ENCODE measurements around the gene MYEF2. TPM values are rescaled to one million over a fixed set of nuclear protein-coding genes. Genes with fewer than 3 reads are reported as not detected.

Gene MYEF2
- polyA plus RNA-seq, 3 donors, result 0.37 TPM; not detected in 2

DNA sequence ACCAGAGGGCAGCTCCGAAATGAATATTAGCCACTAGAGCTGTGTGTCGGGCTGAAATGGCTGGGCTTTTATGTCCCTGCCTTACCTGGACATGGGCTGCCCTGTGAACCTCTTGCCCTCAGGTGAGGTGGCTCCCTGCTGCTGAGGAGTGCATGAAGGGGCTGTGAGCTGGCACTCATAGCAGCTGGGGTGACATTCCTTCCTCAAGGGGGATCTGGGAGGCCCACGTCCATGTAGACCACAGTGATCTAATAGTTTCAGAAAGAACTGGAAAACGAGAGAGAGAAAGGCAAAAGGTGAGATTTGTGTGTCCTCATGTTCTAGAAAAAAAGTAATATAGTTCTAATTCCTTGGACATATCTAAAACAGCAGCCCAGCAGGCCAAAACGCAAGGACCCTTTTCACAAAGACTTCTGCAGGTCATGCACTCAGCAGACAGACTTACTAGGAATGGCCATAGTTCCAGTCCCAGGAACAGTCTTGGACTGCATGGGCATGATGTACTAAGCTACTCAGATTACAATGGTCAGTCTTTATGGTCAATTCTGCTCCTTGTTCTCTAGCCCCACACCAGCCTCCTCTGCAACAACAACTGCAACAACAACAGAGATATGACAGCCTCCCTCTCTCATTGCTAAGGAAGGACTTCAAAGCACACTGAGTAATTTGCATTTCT lies 68.1 kb downstream of the MYEF2 start:
- intact Hi-C loops (cut with micrococcal nuclease), result no loop called here
- no peak overlapping the region for H3K27ac Mint-ChIP-seq
- Histone ChIP-seq H4K20me1 (ENCODE audit: insufficient read depth, low read length) (no peaks in the 10 kb centered on the region), H3K9me3 (replicated peaks in 1 of 2; ENCODE audit: control insufficient read depth in 1 of 2, insufficient read depth in 1 of 2, low read length in 2 of 2) (no peaks in the 10 kb centered on the region), H2AFZ (ENCODE audit: insufficient read depth, low read depth, low read length, poor library complexity, severe bottlenecking) (no peak overlapping the region), H3K27me3 (ENCODE audit: control insufficient read depth in 2 of 2, insufficient read depth in 2 of 2, low read length in 2 of 2) (peaks cover 0 to 5% of the 10 kb centered on the region in 2 donors), H3K4me3 (replicated peaks in 1 of 3; ENCODE audit: low read depth in 2 of 3, low read length in 3 of 3) (no peak overlapping the region), H3K9ac (ENCODE audit: insufficient read depth, low read length, poor library complexity, severe bottlenecking) (no peak overlapping the region), H3K79me2 (ENCODE audit: insufficient read depth, low read length) (no peaks in the 10 kb centered on the region), H3K36me3 (replicated peaks in 1 of 2; ENCODE audit: control insufficient read depth in 1 of 2, insufficient read depth in 2 of 2, low read length in 2 of 2) (no peaks in the 10 kb centered on the region), H3K4me1 (ENCODE audit: control insufficient read depth in 1 of 2, insufficient read depth in 2 of 2, low read length in 2 of 2) (no peaks in the 10 kb centered on the region), H3K27ac (ENCODE audit: low read depth in 1 of 2, low read length in 2 of 2) (no peak overlapping the region), H3K4me2 (replicated peaks; ENCODE audit: extremely low read depth, low read length, poor library complexity, severe bottlenecking) (no peak overlapping the region)
- WGBS (ENCODE audit: insufficient coverage), result 92% methylated on average over 5 of the region's 5 CpGs
- no peak for DNase-seq
- H3K4me1 Mint-ChIP-seq, result no peaks in the 10 kb centered on the region
- H3K9me3 Mint-ChIP-seq, result peaks cover 0 to 3% (median 0%) of the 10 kb centered on the region in 7 donors
- no peak overlapping the region for H3K4me3 Mint-ChIP-seq
- H3K27me3 Mint-ChIP-seq (ENCODE audit: low read depth in 3 of 3), result peaks cover 8 to 13% (median 10%) of the 10 kb centered on the region in 3 donors
- TF ChIP-seq, protein P1, sequence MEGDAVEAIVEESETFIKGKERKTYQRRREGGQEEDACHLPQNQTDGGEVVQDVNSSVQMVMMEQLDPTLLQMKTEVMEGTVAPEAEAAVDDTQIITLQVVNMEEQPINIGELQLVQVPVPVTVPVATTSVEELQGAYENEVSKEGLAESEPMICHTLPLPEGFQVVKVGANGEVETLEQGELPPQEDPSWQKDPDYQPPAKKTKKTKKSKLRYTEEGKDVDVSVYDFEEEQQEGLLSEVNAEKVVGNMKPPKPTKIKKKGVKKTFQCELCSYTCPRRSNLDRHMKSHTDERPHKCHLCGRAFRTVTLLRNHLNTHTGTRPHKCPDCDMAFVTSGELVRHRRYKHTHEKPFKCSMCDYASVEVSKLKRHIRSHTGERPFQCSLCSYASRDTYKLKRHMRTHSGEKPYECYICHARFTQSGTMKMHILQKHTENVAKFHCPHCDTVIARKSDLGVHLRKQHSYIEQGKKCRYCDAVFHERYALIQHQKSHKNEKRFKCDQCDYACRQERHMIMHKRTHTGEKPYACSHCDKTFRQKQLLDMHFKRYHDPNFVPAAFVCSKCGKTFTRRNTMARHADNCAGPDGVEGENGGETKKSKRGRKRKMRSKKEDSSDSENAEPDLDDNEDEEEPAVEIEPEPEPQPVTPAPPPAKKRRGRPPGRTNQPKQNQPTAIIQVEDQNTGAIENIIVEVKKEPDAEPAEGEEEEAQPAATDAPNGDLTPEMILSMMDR (IDR thresholded peaks at IDR 0.05), result no peak
- no peaks in the 10 kb centered on the region for H3K36me3 Mint-ChIP-seq

GRCh38 chr15:48109212-48109611 lies 68.9 kb downstream of the MYEF2 start:
- Histone ChIP-seq H4K20me1 (ENCODE audit: insufficient read depth, low read length) (no peaks in the 10 kb centered on the region), H3K27me3 (ENCODE audit: control insufficient read depth in 2 of 2, insufficient read depth in 2 of 2, low read length in 2 of 2) (peaks cover 0 to 5% of the 10 kb centered on the region in 2 donors), H3K9ac (ENCODE audit: insufficient read depth, low read length, poor library complexity, severe bottlenecking) (no peak overlapping the region), H3K27ac (ENCODE audit: low read depth in 1 of 2, low read length in 2 of 2) (no peak overlapping the region), H3K9me3 (replicated peaks in 1 of 2; ENCODE audit: control insufficient read depth in 1 of 2, insufficient read depth in 1 of 2, low read length in 2 of 2) (no peaks in the 10 kb centered on the region), H3K79me2 (ENCODE audit: insufficient read depth, low read length) (no peaks in the 10 kb centered on the region), H3K4me1 (ENCODE audit: control insufficient read depth in 1 of 2, insufficient read depth in 2 of 2, low read length in 2 of 2) (no peaks in the 10 kb centered on the region), H3K4me3 (replicated peaks in 1 of 3; ENCODE audit: low read depth in 2 of 3, low read length in 3 of 3) (no peak overlapping the region), H3K4me2 (replicated peaks; ENCODE audit: extremely low read depth, low read length, poor library complexity, severe bottlenecking) (no peak overlapping the region), H2AFZ (ENCODE audit: insufficient read depth, low read depth, low read length, poor library complexity, severe bottlenecking) (no peak overlapping the region), H3K36me3 (replicated peaks in 1 of 2; ENCODE audit: control insufficient read depth in 1 of 2, insufficient read depth in 2 of 2, low read length in 2 of 2) (no peaks in the 10 kb centered on the region)
- Mint-ChIP-seq H3K27ac (no peak overlapping the region), H3K4me3 (no peak overlapping the region), H3K36me3 (no peaks in the 10 kb centered on the region), H3K9me3 (peaks cover 0 to 3% (median 0%) of the 10 kb centered on the region in 7 donors), H3K27me3 (ENCODE audit: low read depth in 3 of 3) (peaks cover 5 to 13% (median 9%) of the 10 kb centered on the region in 3 donors), H3K4me1 (no peaks in the 10 kb centered on the region)
- DNase-seq, result no peak
- TF ChIP-seq, protein P1 (IDR thresholded peaks at IDR 0.05), result no peak
- intact Hi-C loops (cut with micrococcal nuclease), result no loop called here
- no CpG with 5 or more reads among the region's 4 CpGs for WGBS (ENCODE audit: insufficient coverage)
